LNCAP (cell line): ENCODE results near the gene KDM4C.

Source experiments
- TF ChIP-seq, protein P1 (sequence below): fragments of 450-650 bp; IDR thresholded peaks from 2 replicates; pipeline ENCODE4 v1.5.1; 2017; ENCODE audit warnings: mild to moderate bottlenecking

The KDM4C gene

DNA sequence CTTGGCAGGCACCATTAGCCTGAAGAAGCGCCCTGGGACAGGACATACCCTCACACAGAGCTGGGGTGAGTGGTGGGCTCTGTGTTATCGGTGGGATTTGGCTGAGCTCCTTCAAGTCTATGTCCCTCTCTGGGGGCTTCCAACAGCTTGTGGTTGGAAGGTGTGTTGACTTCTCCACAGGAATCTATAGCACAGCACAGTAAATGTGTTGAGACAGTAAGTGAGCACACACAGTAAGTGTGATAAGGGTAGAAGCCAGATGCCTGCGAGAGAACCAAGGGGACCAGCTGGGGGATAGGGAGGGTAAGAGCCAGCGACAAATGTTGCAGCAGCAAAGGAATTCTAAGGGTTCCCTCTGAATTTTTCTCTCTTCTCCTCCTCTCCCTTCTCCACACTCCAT, 448.0 kb downstream of the KDM4C start:
- TF ChIP-seq, protein P1, sequence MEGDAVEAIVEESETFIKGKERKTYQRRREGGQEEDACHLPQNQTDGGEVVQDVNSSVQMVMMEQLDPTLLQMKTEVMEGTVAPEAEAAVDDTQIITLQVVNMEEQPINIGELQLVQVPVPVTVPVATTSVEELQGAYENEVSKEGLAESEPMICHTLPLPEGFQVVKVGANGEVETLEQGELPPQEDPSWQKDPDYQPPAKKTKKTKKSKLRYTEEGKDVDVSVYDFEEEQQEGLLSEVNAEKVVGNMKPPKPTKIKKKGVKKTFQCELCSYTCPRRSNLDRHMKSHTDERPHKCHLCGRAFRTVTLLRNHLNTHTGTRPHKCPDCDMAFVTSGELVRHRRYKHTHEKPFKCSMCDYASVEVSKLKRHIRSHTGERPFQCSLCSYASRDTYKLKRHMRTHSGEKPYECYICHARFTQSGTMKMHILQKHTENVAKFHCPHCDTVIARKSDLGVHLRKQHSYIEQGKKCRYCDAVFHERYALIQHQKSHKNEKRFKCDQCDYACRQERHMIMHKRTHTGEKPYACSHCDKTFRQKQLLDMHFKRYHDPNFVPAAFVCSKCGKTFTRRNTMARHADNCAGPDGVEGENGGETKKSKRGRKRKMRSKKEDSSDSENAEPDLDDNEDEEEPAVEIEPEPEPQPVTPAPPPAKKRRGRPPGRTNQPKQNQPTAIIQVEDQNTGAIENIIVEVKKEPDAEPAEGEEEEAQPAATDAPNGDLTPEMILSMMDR = no peak

DNA sequence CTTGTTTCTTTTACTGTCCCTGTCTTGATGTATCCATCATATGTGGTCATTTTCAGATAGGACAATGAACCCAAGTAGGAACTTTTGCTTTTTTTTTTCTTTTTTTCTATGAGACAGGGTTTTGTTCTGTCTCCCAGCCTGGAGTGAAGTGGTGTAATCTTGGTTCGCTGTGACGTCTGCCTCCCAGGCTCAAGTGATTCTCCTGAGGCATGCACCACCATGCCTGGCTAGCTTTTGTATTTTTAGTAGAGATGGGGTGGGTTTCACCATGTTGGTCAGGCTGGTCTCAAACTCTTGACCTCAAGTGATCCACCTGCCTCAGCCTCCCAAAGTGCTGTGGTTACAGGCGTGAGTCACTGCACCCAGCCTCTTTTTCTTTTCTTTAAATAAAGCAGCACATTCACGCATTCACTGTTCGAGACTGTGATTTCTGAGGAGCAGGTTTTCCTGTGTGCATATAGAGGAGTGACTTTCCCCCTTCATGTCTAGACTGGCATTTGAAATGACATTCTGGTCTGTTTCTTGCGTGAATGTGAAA, 448.5 kb downstream of the KDM4C start:
- TF ChIP-seq, protein P1 = no peak

DNA sequence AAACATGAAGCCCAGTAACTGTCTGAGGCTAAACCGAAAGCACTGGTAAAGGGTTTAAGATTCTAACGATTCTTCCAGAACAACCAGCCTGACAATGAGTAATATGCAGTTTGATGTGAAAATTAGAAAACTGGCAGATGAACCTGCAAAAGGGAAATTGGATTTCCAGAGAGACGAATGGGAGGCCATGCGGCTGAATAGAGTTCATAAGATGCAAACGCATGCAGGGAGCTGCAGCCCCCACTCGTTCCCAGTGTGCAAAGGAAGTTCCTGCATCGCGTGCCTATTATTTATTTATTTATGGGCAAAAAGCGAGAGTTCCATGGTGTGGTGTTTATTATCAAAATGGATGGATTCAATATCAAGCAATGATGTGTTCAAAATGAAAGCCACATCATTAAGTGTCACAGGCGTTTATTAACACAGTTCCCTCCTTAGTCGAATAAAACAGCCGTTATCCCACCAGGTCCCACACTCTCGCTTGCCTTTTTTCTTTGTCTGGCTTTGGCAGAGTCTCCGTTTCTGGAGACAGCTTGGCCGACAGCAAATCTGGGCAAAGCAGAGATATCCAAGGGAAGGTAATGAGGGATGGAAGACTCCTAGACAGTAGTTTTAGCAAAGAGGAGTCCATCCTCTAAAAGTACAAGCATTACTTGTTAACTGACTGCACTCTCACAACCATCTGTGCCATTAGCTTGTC, 451.4 kb downstream of the KDM4C start:
- TF ChIP-seq, protein P1 = no peak

DNA sequence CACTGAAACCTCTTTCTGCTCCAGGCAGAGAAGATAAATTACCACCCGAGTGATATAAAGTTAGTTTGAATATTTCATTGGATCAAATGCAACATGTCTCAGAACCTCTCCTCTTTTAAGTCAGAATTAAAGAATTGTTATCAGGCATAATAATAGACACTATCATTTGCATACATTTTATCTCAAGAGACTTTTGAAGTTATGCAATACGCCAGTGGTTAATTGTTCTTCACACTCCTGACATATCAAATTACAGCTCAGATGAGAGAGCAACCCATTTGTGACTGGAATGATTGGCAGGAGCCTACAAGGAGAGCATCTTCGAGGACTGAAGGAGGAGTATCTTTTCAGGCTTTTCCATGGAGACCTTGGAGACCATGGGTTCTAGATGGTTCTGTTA, 452.2 kb downstream of the KDM4C start:
- TF ChIP-seq, protein P1 = no peak

DNA sequence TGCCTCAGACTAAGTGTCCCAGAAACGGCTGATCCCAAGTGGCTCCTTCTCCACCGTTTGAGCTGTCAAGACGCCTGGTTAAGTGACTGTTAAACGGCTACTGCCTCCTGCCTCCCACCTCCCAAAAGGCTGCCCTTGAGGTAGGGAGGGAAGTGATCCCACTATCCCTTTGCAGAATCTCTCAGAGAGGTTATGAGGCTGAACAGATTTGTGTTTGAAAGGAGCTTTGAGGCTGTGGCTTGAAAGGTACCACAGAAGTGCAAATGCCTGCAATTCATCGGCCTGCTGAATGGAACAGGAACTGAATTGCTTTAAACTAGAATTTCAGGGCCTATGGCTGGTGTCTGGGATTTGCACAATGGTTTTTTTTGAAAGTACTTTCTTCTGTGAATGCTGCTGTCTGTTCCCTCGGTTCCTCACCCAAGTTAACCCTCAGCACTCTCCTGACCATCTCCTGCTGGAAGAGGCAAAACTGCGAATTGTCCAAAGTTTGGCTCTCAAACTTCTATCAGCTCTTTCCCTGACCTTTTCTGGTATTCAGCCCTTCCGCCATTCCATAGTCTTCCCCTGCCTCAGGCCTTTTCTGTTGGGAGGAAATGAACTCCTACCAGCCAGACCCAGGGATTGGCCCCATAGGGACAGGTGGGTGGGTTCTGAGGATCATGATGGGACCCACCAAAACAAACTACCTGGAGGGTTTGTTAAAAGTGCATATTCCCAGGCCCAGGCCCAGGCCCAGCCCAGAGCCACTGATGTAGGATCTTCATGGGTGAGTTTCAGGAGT, 453.3 kb downstream of the KDM4C start:
- TF ChIP-seq, protein P1 = no peak

DNA sequence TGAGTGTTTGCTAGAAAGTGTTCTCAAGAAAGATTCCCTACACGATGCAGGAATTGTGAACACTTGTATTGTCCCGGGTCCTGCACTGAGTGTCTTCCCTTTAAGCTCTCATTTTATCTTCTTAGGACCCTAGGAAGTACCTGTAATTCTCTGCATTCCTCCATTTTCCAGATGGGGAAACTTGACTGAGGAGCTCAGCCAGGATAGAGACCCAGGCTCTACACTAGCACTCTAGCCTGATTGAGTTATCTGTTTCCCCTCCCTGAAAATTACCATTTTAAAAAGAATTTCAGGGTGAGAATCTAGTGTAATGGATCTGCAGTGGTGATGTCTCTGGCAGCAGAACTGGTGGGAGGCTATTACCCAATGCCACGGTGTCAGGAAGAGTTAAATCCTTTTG, 453.9 kb downstream of the KDM4C start:
- TF ChIP-seq, protein P1 = no peak

DNA sequence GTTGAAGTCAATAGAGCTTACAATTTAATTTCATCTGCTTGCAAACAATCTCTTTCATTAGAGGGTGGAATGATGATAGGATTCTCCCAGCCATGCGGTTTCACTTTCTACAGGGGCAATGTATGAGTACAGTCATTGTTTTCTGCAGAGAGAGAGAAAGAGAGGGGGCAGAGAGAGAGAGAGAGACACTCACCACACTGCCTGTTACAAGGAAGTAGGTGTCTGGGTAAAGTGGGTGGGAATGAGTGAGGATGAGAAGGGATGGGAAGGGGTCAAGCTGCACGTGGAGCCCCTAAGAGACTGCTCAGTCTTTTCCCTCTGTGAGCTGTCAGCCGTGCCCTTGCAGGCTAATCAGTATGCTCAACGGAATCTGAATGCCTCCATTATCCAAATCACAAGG, 454.3 kb downstream of the KDM4C start:
- TF ChIP-seq, protein P1 = no peak
